GM23338 (cell line): ENCODE measurements around the gene ROR1. TPM values are rescaled to one million over a fixed set of nuclear protein-coding genes. Genes with fewer than 3 reads are reported as not detected.
A peak's percentile ranks its signal among the peaks of the same experiment; 100 is the strongest.

ENCODE experiments used
- ATAC-seq: fragments of 200-7000 bp; cut with Tn5 transposase; 3 replicates; pipeline ENCODE4 v1.9.1; 2020
- DNase-seq: peaks from one replicate; pipeline ENCODE4 v3.0.0-alpha.2; 2015; ENCODE audit warnings: low spot score
- H2AFZ ChIP-seq: fragments of 200-600 bp; sonication (generic); 2 replicates; pipeline ENCODE4 v1.8.0; 2016; ENCODE audit warnings: antibody characterized with exemption, mild to moderate bottlenecking, moderate library complexity
- H3F3A ChIP-seq: fragments of 200-600 bp; sonication (generic); replicated peaks from 2 replicates; pipeline ENCODE4 v1.8.0; 2017; ENCODE audit warnings: antibody characterized with exemption, mixed run types, low read depth
- H3K27ac ChIP-seq: fragments of 200-600 bp; sonication (generic); 2 replicates; pipeline ENCODE4 v1.6.1; 2016; ENCODE audit warnings: low read depth
- H3K27me3 ChIP-seq: fragments of 200-600 bp; sonication (generic); 2 replicates; pipeline ENCODE4 v1.8.0; 2016; ENCODE audit warnings: mild to moderate bottlenecking, mixed run types, moderate library complexity; ENCODE audit not compliant: insufficient read depth
- H3K36me3 ChIP-seq: fragments of 200-600 bp; sonication (generic); 2 replicates; pipeline ENCODE4 v1.8.0; 2016; ENCODE audit warnings: mild to moderate bottlenecking; ENCODE audit not compliant: insufficient read depth
- H3K4me1 ChIP-seq: fragments of 200-600 bp; sonication (generic); 2 replicates; pipeline ENCODE4 v1.8.0; 2016; ENCODE audit warnings: mild to moderate bottlenecking, moderate library complexity; ENCODE audit not compliant: insufficient read depth
- H3K4me2 ChIP-seq: fragments of 200-600 bp; sonication (generic); 2 replicates; pipeline ENCODE4 v1.7.1; 2017; ENCODE audit warnings: mixed run types
- H3K4me3 ChIP-seq: fragments of 200-600 bp; sonication (generic); 2 replicates; pipeline ENCODE4 v1.6.1; 2016; ENCODE audit warnings: mixed run types
- H3K79me2 ChIP-seq: fragments of 200-600 bp; sonication (generic); replicated peaks from 2 replicates; pipeline ENCODE4 v1.8.0; 2017; ENCODE audit warnings: mild to moderate bottlenecking; ENCODE audit not compliant: insufficient read depth
- H3K9me2 ChIP-seq: fragments of 200-600 bp; sonication (generic); 2 replicates; pipeline ENCODE4 v1.8.0; 2017; ENCODE audit not compliant: insufficient read depth
- H4K20me1 ChIP-seq: fragments of 200-600 bp; sonication (generic); replicated peaks from 2 replicates; pipeline ENCODE4 v1.8.0; 2017; ENCODE audit warnings: mild to moderate bottlenecking; ENCODE audit not compliant: insufficient read depth
- H3K27ac Mint-ChIP-seq: 2 replicates; pipeline ENCODE4 v1.8.0; 2020; ENCODE audit warnings: inconsistent platforms, mild to moderate bottlenecking, moderate library complexity, mixed read lengths
- H3K27me3 Mint-ChIP-seq: 3 replicates; pipeline ENCODE4 v1.8.0; 2022; ENCODE audit warnings: low read depth, mild to moderate bottlenecking, moderate library complexity, mixed read lengths, inconsistent platforms; ENCODE audit not compliant: insufficient read depth, poor library complexity
- H3K36me3 Mint-ChIP-seq: 3 replicates; pipeline ENCODE4 v1.8.0; 2021; ENCODE audit warnings: low read depth, mild to moderate bottlenecking, inconsistent platforms, moderate library complexity, mixed read lengths
- H3K4me1 Mint-ChIP-seq: 3 replicates; pipeline ENCODE4 v1.8.0; 2020; ENCODE audit warnings: mild to moderate bottlenecking, inconsistent platforms, mixed read lengths
- H3K4me3 Mint-ChIP-seq: 3 replicates; pipeline ENCODE4 v1.8.0; 2021; ENCODE audit warnings: moderate library complexity, mild to moderate bottlenecking, inconsistent platforms, mixed read lengths
- H3K9me3 Mint-ChIP-seq: 3 replicates; pipeline ENCODE4 v1.8.0; 2020; ENCODE audit warnings: moderate library complexity, mild to moderate bottlenecking, inconsistent platforms, mixed read lengths
- CTCF ChIP-seq, 2 experiments: fragments of 200-600 bp in 1 of 2; sonication (generic) in 1 of 2; conservative IDR thresholded peaks; 2 replicates each; pipeline versions ENCODE4 v1.5.1 to v1.6.1; 2016 to 2017; ENCODE audit warnings: antibody characterized with exemption in 2 of 2, low read depth in 2 of 2, mild to moderate bottlenecking in 2 of 2, moderate library complexity in 1 of 2
- polyA plus RNA-seq: library from polyadenylated mRNA; unstranded; fragments of >200 nt; fragmentation: Nextera tagmentation; extraction: Ambion mirVana; gene quantifications from 2 replicates; pipeline ENCODE4 v1.2.1, GENCODE V29; 2016
- total RNA-seq: library from RNA; depleted of rRNA; stranded (reverse); fragments of >200 nt; shearing (Covaris generic); gene quantifications from 2 replicates; pipeline ENCODE4 v1.2.3, GENCODE V29; 2014
- TF ChIP-seq, protein P1 (sequence below): fragments of 250-450 bp; sonication (Bioruptor Pico); IDR thresholded peaks from 2 replicates; pipeline ENCODE4 v1.5.0; 2020; ENCODE audit warnings: mild to moderate bottlenecking, moderate library complexity

The ROR1 gene
- total and polyA plus RNA-seq, 2 experiments from 2014 or later, result 59.7 to 96.0 TPM

DNA sequence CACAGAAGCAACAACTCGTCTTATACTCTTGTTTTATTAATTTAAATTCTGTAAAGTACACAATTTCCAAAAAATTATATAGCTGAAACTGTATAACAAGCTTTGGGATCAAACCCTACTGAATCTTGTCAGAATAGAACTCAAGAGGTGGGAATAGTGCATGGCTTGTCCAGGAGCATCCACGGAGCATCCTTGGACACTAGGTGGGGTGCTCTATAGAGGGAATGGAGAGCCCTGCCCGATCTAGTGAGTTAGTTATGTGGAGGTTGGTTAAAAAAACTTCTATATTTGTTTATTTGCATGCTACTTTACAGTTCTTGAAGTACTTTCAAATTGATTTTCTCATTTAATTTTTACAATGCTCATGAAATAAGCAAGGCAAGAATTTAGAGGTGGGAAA lies 28.3 kb downstream of the ROR1 start:
- H3K4me3 Mint-ChIP-seq, result no peak overlapping the region
- H3K27ac Mint-ChIP-seq, result peak overlapping the region; percentile 64; the same call in 1 of the 2 replicates
- H3K36me3 ChIP-seq, result no peaks in the 10 kb centered on the region
- peaks cover 100% of the 10 kb centered on the region for H3K79me2 ChIP-seq
- no peak overlapping the region for H3K4me3 ChIP-seq
- peaks cover 10% of the 10 kb centered on the region; the same call in 2 of the 3 replicates for H3K36me3 Mint-ChIP-seq
- H3K9me2 ChIP-seq, result no peaks in the 10 kb centered on the region
- ATAC-seq (peak; percentile 26), DNase-seq (no peak)
- H3K27me3 ChIP-seq, result no peaks in the 10 kb centered on the region
- peak; percentile 48 to 52 for TF ChIP-seq CTCF (conservative IDR thresholded peaks at IDR 0.05; ENCODE audit: low read depth in 2 of 2)
- TF ChIP-seq, protein P1, sequence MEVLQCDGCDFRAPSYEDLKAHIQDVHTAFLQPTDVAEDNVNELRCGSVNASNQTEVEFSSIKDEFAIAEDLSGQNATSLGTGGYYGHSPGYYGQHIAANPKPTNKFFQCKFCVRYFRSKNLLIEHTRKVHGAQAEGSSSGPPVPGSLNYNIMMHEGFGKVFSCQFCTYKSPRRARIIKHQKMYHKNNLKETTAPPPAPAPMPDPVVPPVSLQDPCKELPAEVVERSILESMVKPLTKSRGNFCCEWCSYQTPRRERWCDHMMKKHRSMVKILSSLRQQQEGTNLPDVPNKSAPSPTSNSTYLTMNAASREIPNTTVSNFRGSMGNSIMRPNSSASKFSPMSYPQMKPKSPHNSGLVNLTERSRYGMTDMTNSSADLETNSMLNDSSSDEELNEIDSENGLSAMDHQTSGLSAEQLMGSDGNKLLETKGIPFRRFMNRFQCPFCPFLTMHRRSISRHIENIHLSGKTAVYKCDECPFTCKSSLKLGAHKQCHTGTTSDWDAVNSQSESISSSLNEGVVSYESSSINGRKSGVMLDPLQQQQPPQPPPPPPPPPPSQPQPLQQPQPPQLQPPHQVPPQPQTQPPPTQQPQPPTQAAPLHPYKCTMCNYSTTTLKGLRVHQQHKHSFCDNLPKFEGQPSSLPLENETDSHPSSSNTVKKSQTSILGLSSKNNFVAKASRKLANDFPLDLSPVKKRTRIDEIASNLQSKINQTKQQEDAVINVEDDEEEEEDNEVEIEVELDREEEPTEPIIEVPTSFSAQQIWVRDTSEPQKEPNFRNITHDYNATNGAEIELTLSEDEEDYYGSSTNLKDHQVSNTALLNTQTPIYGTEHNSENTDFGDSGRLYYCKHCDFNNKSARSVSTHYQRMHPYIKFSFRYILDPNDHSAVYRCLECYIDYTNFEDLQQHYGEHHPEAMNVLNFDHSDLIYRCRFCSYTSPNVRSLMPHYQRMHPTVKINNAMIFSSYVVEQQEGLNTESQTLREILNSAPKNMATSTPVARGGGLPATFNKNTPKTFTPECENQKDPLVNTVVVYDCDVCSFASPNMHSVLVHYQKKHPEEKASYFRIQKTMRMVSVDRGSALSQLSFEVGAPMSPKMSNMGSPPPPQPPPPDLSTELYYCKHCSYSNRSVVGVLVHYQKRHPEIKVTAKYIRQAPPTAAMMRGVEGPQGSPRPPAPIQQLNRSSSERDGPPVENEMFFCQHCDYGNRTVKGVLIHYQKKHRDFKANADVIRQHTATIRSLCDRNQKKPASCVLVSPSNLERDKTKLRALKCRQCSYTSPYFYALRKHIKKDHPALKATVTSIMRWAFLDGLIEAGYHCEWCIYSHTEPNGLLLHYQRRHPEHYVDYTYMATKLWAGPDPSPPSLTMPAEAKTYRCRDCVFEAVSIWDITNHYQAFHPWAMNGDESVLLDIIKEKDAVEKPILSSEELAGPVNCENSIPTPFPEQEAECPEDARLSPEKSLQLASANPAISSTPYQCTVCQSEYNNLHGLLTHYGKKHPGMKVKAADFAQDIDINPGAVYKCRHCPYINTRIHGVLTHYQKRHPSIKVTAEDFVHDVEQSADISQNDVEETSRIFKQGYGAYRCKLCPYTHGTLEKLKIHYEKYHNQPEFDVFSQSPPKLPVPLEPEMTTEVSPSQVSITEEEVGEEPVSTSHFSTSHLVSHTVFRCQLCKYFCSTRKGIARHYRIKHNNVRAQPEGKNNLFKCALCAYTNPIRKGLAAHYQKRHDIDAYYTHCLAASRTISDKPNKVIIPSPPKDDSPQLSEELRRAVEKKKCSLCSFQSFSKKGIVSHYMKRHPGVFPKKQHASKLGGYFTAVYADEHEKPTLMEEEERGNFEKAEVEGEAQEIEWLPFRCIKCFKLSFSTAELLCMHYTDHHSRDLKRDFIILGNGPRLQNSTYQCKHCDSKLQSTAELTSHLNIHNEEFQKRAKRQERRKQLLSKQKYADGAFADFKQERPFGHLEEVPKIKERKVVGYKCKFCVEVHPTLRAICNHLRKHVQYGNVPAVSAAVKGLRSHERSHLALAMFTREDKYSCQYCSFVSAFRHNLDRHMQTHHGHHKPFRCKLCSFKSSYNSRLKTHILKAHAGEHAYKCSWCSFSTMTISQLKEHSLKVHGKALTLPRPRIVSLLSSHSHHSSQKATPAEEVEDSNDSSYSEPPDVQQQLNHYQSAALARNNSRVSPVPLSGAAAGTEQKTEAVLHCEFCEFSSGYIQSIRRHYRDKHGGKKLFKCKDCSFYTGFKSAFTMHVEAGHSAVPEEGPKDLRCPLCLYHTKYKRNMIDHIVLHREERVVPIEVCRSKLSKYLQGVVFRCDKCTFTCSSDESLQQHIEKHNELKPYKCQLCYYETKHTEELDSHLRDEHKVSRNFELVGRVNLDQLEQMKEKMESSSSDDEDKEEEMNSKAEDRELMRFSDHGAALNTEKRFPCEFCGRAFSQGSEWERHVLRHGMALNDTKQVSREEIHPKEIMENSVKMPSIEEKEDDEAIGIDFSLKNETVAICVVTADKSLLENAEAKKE (CRISPR knock-in tag), result no peak
- no peak overlapping the region for H3K27ac ChIP-seq
- H3K4me1 ChIP-seq, result peaks cover 84% of the 10 kb centered on the region
- no peak overlapping the region for H2AFZ ChIP-seq
- H3K4me1 Mint-ChIP-seq, result peaks cover 76% of the 10 kb centered on the region
- no peaks in the 10 kb centered on the region; the same call in 1 of the 2 replicates for H3F3A ChIP-seq
- no peaks in the 10 kb centered on the region for H3K9me3 Mint-ChIP-seq
- H3K27me3 Mint-ChIP-seq, result peaks cover 7% of the 10 kb centered on the region
- H4K20me1 ChIP-seq, result peaks cover 50% of the 10 kb centered on the region
- 0 out of 2 replicates have a peak overlapping the region, but pooled peaks have one; percentile 28 for H3K4me2 ChIP-seq
